Activated CD4-positive, alpha-beta T cell treated with anti-CD3 and anti-CD28 coated beads, Interleukin-10, Interleukin-2, amounts not matched to agents 100 ng/mL and 50 ng/mL, durations not matched to agents 16 hours and 8 hours (primary cell): ENCODE data around the gene G6PC1.
"Not testable (repeated sequence)": the region's sequence is repeated elsewhere in the genome, so short reads cannot be mapped to it uniquely, and the experiment has no call there.

Source experiments
- DNase-seq: peaks from one replicate; pipeline ENCODE4 v3.0.0-alpha.2; 2020

Gene G6PC1

DNA sequence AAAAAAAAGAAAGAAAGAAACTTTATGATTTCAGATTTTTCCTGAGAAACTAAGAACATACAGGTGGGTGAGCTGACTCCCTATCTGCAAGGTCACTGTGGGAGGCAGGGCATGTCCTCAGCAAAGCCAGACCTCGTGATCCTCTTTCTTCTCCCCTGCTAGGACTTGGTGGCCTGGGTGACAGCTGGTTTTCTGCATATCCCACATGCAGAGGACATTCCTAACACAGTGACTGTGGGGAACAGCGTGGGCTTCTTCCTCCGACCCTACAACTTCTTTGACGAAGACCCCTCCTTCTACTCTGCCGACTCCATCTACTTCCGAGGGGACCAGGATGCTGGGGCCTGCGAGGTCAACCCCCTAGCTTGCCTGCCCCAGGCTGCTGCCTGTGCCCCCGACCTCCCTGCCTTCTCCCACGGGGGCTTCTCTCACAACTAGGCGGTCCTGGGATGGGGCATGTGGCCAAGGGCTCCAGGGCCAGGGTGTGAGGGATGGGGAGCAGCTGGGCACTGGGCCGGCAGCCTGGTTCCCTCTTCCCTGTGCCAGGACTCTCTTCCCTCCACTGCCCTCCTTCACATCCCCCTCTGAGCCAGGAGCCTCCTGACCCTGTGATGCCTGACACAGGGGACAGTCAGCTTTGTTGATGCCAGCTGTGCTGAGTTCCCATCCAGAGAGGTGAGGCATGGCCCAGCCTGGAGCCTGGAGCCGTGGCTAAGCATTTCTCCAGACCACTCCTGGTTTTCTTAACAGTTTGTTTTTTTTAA is 26.5 kb upstream of the G6PC1 start:
- DNase-seq, result not testable (repeated sequence)

DNA sequence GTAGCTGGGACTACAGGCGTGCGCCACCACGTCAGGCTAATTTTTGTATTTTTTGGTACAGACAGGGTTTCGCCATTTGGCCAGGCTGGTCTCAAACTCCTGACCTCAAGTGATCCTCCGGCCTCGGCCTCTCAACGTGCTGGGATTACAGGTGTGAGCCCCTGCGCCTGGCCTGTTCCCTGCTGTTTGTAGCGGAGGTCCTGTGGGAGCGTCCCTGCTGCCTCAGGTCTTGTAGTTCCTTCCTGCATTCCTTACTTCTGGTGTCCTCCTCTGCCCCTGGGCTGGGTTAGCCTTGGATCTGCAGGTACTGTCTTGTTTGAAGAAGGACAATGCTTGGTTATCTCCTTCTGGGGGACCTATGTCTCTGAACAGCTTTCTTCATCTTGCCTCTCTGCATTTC is 23.6 kb upstream of the G6PC1 start:
- no peak for DNase-seq

DNA sequence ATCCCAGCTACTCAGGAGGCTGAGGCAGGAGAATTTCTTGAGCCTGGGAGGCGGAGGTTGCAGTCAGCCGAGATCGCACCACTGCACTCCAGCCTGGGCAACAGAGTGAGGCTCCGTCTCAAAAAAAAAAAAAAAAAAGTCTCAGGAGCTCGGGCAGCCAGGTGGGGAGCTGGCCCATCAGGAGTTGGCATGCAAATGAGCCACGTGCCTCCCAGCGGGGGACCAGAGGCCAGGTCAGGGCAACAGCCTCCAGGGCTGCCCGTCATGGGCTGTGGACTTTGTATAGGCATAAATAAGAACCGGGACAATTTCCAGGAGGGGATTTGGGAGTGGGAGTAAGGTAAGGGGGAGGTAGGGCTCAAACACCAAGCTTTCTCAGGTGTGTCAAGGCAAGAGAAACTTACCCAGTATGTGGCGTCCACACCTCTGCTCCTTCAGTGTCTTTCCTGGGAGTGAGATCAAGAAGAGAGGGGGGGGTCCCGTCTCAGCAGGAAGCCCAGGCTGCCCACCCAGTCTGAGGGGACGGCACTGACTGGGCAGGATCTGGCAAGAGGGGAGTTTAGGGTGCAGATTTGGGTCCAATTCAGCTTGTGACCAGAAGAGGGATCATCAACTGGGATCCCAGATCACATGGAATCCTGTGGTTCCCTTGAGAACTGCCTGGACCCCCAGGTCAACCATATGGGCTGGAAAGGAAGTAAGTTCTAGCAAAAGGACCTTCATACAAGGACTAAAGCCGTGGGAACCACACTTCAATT is 22.3 kb upstream of the G6PC1 start:
- DNase-seq, result no peak

DNA sequence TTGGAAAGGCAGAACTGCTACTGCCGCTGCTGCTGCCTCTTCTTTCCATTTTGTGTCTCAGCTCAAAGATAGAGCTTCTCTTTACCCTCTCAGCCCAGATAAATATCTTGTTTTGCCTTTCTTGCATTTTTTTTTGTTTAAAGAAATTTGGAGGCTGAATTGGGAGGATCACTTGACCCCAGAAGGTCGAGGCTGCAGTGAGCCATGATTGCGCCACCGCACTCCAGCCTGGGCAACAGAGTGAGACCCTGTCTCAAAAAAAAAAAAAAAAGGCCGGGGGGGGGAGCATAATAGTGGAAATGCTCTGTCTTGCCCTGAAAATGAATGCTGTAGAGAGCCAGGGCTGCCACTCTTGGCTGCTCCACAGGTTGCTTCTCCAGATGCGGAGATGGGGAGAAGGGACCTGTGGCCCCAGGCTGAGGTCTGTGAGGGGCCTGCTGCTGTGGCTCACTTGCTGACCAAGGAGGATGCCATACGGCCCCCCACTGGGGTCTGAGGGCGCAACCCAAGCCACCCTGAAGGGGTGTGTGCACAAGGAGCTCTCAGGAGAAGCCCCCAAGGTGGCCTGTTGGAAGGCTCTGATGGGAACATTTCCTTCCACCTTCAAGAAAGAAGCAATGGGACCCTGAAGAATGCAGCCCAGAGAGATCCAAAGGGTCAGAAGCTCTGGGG is 21.5 kb upstream of the G6PC1 start:
- no peak for DNase-seq

DNA sequence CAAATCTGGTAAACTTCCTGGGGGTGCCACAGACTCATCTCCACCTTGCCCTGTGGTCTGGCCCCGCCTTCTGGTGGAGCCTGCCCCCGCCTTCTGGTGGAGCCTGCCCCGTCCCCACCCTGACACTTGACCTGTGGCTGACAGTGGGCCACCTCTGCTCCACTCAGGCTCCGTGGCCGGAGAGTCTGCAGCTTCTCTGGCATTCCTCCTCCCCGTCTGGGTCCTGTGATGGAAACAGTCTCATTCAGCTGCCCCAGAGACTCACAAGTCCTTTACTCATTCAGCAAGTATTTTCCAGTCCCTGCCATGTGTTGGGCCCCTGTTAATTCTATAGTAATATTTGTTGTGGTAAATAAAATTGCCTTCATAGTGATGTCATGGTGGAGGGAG is 21.0 kb upstream of the G6PC1 start:
- no peak for DNase-seq

DNA sequence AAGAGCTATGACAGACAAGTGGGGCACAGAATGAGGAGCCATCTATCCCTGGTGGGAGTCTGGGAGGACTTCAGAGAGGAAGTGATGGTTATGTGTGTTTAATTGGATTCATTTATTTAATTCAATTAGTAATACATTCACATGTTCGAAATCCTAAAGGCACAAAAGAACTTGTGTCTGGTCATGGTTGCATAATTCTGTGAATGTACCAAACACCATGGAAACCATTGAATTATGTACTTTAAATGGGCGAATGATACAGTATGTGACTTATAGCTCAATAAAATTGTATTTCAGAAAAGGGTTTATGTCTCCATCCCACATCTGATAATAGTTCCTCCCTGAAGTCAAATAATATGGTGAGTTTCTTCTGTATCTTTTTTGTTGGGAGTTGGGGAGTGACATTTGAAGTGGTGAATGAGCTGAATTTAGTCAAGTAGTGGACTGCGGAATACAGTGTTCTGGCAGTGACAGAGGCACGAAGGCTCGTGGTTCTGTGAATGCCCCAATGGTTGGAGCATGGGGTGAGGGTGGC is 19.8 kb upstream of the G6PC1 start:
- DNase-seq, result no peak

DNA sequence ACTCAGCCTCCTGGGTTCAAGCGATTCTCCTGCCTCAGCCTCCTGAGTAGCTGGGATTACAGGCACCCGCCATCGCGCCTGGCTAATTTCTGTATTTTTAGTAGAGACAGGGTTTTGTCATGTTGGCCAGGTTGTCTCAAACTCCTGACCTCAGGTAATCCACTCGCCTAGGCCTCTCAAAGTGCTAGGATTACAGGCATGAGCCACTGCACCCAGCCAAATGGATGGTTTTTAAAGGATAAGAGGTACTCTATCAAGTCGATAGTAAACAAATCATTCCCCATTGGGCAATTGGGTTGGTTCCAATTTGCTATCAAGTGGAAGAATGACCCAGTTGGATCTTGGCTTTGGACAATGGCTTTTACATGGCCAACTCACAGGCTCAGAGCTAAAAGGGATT is 18.9 kb upstream of the G6PC1 start:
- DNase-seq, result not testable (repeated sequence)

DNA sequence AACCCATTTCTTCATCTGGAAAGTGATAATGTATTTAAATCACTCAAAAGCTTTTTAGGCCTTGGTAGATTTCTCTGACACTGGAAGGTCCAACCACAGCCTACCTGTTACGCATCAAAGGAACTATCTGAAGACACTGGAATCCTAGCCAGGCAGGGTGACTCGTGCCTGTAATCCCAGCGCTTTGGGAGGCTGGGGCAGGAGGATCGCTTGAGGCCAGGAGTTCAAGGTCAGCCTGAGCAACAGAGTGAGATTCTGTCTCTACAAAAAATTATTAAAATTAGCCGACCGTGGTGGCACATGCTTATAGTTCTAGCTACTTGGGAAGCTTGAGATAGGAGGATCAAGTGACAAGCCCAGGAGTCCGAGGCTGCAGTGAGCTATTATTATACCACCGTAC is 18.4 kb upstream of the G6PC1 start:
- no peak for DNase-seq

DNA sequence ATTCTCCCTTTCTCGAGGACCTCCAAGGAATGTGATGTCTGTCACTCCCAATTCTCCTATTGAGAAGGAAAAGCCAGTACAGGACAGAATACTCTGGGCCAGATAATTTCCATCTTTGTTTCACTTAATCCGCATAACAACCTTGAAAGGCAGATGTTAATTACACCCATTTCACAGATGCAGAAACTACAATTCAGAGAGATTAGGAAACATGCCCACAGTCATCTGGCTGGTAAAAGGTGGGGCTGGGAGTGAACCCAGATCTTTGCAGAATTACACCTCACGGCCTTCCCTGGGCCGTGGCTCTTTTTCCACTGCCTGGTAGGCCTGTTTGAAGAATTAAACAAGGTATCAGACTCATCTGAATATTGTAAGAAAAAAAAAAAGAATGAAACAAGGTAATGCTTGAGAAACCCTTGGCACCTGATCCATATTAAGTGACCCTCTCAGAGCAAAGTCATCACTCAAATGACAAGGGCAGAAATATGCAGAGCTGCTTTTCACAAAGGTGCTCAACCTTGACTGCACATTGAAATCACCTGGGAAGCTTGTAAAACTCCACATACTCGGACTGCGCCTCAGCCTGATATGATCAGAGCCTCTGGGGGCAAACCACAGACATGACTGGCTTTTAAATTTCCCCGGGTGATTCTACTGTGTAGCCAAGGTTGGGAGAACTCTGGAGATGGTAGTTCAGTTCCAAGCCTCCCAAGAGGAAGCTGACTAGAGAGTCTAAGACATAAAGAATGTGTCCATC is 16.6 kb upstream of the G6PC1 start:
- DNase-seq, result no peak

DNA sequence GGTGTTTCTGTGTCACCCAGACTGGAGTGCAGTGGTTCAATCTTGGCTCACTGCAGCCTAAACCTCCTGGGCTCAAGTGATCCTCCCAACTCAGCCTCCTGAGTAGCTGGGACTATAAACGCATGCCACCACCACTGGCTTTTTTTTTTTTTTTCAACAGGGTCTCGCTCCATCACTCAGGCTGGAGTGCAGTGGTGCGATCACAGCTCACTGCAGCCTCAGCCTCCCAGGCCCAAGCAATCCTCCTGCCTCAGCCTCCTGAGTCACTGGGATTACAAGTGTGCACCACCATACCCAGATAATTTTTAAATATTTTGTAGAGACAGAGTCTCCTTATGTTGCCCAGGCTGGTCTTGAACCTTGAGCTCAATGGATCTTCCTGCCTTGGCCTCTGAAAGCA is 14.8 kb upstream of the G6PC1 start:
- DNase-seq, result not testable (repeated sequence)

DNA sequence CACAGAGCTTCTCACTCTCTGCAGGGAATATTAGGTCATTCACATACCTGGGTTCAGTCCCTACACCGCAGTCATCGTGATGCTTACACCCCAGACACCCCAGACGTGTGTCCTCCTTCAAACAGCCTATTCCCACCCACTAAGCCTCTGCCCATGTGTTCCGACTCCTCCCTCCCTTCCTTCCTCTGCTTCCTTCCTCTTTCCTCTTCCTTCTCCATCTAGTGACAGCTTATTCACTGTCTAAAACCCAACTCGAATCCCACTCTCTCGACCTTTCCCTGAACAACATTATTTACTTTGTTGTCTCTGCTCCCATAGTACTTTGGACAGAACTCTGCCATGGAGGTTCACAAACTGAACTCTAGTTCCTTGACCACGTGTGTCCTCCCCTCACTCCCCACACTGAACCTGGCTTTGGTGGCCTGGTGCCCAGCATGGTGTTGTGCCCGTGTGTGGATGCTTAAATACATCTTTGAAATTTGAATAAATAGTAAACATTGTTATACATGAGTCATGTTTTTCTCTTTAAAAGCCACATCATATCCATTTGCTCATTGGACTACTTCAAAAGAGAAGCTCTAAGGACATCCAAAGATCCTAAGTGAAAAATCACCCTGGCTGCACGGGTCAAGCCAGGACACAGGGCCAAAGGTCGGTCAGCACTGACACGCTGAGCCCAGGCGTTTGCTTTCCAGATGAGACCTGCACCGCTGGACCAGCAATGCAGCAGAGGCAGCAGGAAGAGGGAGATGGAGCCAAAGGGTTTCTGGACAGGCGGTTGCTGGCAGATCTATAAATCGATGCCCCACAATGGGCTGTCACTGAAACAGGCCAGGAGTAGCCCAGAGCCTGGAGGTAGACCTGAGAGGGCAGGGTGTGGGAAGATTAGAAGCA is 14.1 kb upstream of the G6PC1 start:
- no peak for DNase-seq

DNA sequence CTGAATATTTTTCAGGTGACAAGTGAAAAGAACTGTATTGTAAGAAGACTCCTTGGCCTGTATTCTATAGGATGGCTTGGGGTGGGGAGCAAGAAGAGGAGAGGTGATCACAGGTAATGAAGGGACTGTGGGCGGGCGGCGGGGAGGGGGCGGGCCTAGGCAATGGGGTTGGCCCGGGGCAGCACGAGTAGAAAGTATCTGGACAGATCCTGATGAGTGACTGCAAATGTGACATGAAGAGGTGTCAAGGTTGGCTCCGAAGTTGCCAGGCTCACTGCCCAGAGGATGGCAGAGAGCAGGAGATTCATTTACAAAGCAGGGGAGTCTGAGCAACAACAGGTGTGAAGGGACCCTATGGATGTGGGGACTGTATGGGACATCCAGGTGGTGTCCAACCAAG is 10.8 kb upstream of the G6PC1 start:
- DNase-seq, result no peak

DNA sequence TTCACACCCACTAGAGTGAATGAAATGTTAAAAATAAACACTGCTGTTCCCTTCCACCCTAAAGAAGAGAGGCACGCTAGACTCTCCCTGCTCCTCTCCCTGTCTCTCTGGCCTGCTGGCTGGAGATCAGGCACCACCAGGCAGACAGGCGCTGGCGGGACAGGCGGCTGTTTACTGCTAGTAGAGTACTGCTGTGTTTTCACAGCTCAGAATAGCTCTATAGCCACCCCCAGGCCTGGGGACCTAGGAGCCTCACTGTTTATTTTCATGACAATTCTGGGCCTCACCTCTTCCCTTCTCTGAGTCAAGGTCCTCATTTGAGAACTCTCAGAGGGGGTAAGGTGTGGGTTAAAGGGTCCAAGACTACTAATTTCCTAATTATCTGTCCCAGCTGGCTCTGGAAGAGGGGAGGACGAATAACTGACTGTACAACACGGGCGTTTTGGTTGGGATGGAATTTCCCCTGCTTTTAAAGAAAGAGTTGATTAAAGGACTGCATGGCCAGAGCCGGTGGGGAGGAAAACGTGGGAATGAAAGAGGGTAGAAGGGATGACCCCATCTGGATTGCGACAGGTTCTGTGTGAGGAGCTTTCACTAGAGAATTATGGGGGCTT is 9.0 kb upstream of the G6PC1 start:
- DNase-seq, result no peak

DNA sequence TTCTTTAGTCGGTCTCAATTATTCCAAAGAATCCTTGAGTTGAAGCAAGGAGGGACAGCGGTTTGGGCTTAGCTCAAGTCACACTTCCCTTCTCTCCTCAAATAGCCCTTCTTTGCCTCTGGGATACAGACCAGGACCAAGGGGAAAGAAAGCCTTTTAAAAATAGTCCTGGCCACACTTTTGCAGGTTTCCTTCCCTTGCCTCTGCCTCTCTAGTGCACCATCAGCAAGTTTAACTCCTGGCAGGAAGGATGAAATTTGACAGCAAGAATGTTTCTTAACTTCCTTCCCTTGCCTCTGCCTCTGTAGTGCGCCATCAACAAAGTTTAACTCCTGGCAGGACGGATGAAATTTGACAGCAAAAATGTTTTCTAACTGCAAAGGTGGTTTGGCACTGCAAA is 7.2 kb upstream of the G6PC1 start:
- DNase-seq, result no peak

DNA sequence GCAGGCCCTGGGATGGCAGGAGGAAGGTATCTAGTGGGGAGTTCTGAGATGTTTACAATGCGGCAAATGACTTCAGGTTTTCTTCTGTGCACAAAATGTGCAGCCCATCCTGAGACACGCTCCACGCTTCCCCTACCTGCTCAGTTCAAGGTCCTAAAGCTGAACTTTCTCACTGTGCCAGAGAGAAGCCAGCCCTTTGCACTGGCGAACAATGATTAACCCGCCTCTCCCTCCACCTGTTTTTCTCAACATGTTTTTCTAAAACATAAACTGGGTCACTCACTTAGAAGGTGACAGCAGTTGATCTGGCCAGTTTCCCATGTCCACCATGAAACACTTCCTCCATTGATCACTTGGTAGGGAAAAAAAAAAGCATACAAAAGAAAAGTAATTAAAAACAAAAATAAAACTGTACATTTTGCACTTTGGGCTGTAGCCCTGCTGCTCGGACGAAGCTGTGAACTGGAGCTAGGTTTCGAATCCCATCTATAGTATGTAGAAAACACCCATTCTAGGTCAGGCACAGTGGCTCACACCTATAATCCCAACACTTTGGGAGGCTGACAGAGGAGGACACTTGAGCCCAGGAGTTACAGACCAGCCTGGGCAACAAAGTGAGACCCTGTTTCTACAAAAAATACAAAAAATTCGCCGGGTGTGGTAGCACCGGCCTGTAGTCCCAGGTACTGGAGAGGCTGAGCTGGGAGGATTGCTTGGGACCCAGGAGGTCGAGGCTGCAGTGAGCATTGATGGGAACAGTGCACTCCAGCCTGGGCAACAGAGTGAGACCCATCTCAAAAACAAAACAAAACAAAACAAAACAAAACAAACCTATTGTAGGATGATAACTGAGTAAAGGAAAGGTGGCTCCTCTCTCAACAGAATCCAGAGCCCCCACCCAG is 6.1 kb upstream of the G6PC1 start:
- no peak for DNase-seq

DNA sequence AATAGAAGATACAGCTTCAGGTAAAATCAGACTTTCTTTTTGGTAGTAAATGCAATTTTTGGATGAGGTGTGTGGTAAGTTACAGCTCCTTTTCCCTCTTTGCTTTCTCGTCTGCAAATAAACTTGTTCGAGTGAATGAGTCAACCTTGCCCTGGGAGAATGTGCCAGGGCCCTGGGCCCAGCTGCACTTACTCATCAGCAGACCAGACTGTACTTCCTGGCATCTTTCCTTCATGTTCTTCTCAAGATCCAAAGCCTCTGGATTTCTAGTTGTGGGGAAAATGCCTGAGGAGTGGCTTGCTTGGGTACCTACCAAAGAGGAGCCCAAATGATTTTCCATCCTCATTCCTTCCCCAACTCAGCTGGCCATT is 5.4 kb upstream of the G6PC1 start:
- DNase-seq, result no peak

DNA sequence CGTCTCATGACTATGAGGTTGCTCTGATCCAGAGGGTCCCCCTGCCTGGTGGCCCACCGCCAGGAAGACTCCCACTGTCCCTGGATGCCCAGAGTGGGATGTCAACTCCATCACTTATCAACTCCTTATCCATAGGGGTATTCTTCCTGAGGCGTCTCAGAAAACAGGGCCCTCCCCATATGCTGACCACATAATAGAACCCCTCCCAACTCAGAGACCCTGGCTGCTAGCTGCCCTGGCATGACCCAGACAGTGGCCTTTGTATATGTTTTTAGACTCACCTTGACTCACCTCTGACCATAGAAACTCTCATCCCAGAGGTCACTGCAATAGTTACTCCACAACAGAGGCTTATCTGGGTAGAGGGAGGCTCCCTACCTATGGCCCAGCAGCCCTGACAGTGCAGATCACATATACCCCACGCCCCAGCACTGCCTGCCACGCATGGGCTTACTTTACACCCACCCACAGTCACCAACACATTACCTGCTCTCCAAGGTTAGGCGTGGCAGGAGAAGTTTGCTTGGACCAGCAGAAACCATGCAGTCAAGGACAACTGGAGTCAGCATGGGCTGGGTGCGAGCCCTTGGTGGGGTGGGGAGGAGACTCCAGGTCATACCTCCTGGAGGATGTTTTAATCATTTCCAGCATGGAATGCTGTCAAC is 2.3 kb upstream of the G6PC1 start:
- DNase-seq, result no peak

DNA sequence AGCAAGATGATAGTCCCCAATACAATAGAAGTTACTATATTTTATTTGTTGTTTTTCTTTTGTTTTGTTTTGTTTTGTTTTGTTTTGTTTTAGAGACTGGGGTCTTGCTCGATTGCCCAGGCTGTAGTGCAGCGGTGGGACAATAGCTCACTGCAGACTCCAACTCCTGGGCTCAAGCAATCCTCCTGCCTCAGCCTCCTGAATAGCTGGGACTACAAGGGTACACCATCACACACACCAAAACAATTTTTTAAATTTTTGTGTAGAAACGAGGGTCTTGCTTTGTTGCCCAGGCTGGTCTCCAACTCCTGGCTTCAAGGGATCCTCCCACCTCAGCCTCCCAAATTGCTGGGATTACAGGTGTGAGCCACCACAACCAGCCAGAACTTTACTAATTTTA is 618 bp upstream of the G6PC1 start:
- not testable (repeated sequence) for DNase-seq

DNA sequence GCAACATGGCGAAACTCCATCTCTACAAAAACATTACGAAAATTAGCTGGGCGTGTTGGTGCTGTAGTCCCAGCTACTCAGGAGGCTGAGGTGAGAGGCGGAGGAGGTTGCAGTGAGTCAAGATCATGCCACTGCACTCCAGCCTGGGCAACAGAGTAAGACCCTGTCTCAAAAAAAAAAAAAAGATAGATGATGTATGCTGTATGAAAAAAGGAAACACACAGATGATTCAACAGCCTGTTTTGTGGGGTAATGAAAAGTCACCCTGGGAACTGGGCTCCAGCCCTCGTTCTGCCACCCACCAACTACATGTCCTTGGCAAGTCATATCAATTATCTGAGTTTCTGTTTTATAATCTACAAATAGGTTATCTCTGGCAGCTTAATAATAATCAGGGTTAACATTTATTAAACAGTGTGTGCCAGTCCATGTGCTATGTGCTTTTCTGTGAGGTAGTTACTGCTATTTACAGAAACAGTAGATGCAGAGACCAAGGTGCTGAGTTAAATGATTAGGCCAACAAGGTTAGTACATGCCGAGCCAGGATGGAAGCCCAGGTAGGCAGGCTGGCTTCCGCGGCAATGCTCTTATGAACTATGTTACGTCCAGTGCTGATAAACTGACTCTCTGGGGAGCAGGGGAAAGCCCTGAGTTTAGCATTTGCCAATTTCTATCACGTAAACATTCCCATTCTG is 1.1 kb downstream of the G6PC1 start:
- DNase-seq, result no peak
